ENCODE measurements around the gene MYADML2.

The MYADML2 gene

GRCh38 chr17:81993729-81994592 is 46.9 kb upstream of the MYADML2 start:
- Histone ChIP-seq H3K4ac (ENCODE audit: low read depth in 1 of 2, low read length in 2 of 2) (no peak overlapping the region), H3K27me3 (ENCODE audit: control insufficient read depth in 1 of 2, insufficient read depth in 1 of 2, low read length in 2 of 2) (no peaks in the 10 kb centered on the region), H3K27ac (ENCODE audit: low read length, poor library complexity, severe bottlenecking) (no peak overlapping the region), H3K9ac (ENCODE audit: low read length) (no peak overlapping the region), H2BK5ac (ENCODE audit: low read depth, low read length, poor library complexity, severe bottlenecking) (no peak overlapping the region), H4K91ac (ENCODE audit: low read length) (no peak overlapping the region), H2BK12ac (ENCODE audit: low read length in 2 of 2) (peak overlapping the region in 1 of 2 experiments; percentile 15), H2BK120ac (ENCODE audit: low read depth, low read length) (no peak overlapping the region), H2AK5ac (ENCODE audit: low read length, severe bottlenecking) (no peak overlapping the region), H3K14ac (ENCODE audit: low read length in 2 of 2) (no peak overlapping the region), H2BK15ac (ENCODE audit: low read depth, poor library complexity, severe bottlenecking) (no peak overlapping the region), H3K18ac (ENCODE audit: low read depth in 1 of 2, low read length in 2 of 2) (no peak overlapping the region), H3K4me2 (ENCODE audit: low read length, poor library complexity, severe bottlenecking) (no peak overlapping the region), H3K36me3 (ENCODE audit: control insufficient read depth in 1 of 2, insufficient read depth in 2 of 2, low read depth in 1 of 2, low read length in 2 of 2) (peaks cover 19 to 75% of the 10 kb centered on the region in 2 experiments), H2AFZ (ENCODE audit: low read depth, low read length) (no peak overlapping the region), H4K8ac (ENCODE audit: low read length) (no peak overlapping the region), H3K23ac (ENCODE audit: low read length in 2 of 2) (no peak overlapping the region), H3K4me1 (ENCODE audit: control insufficient read depth, insufficient read depth, low read depth, low read length) (peaks cover 42% of the 10 kb centered on the region), H3K79me1 (replicated peaks; ENCODE audit: low read length, poor library complexity, severe bottlenecking) (peaks cover 43% of the 10 kb centered on the region), H3K9me3 (ENCODE audit: control insufficient read depth, low read length) (no peaks in the 10 kb centered on the region), H3K4me3 (ENCODE audit: insufficient read depth in 1 of 2, low read depth in 1 of 2, low read length in 2 of 2) (no peak overlapping the region)
- 96% methylated on average over 37 of the region's 37 CpGs for WGBS
- DNase-seq = no peak

GRCh38 chr17:81992306-81993102 is 45.5 kb upstream of the MYADML2 start:
- Histone ChIP-seq H3K9me3 (ENCODE audit: control insufficient read depth, low read length) (no peaks in the 10 kb centered on the region), H3K4ac (ENCODE audit: low read depth in 1 of 2, low read length in 2 of 2) (peak overlapping the region; percentile 29 to 65), H3K27ac (ENCODE audit: low read length, poor library complexity, severe bottlenecking) (no peak overlapping the region), H2AFZ (ENCODE audit: low read depth, low read length) (no peak overlapping the region), H3K14ac (ENCODE audit: low read length in 2 of 2) (peak overlapping the region in 1 of 2 experiments; percentile 59), H4K91ac (ENCODE audit: low read length) (peak overlapping the region; percentile 48), H3K4me2 (ENCODE audit: low read length, poor library complexity, severe bottlenecking) (peak overlapping the region; percentile 50), H3K27me3 (ENCODE audit: control insufficient read depth in 1 of 2, insufficient read depth in 1 of 2, low read length in 2 of 2) (no peaks in the 10 kb centered on the region), H2BK120ac (ENCODE audit: low read depth, low read length) (peak overlapping the region; percentile 61), H3K23ac (ENCODE audit: low read length in 2 of 2) (no peak overlapping the region), H3K4me1 (ENCODE audit: control insufficient read depth, insufficient read depth, low read depth, low read length) (peaks cover 41% of the 10 kb centered on the region), H3K18ac (ENCODE audit: low read depth in 1 of 2, low read length in 2 of 2) (peak overlapping the region; percentile 75 to 82), H3K79me1 (replicated peaks; ENCODE audit: low read length, poor library complexity, severe bottlenecking) (peaks cover 47% of the 10 kb centered on the region), H3K9ac (ENCODE audit: low read length) (no peak overlapping the region), H2AK5ac (ENCODE audit: low read length, severe bottlenecking) (no peak overlapping the region), H3K4me3 (ENCODE audit: insufficient read depth in 1 of 2, low read depth in 1 of 2, low read length in 2 of 2) (no peak overlapping the region), H4K8ac (ENCODE audit: low read length) (peak overlapping the region; percentile 35), H2BK12ac (ENCODE audit: low read length in 2 of 2) (peak overlapping the region; percentile 40 to 72), H2BK5ac (ENCODE audit: low read depth, low read length, poor library complexity, severe bottlenecking) (no peak overlapping the region), H3K36me3 (ENCODE audit: control insufficient read depth in 1 of 2, insufficient read depth in 2 of 2, low read depth in 1 of 2, low read length in 2 of 2) (peaks cover 19 to 78% of the 10 kb centered on the region in 2 experiments), H2BK15ac (ENCODE audit: low read depth, poor library complexity, severe bottlenecking) (peak overlapping the region; percentile 26)
- 77% methylated on average over 31 of the region's 31 CpGs for WGBS
- DNase-seq = no peak

GRCh38 chr17:81991684-81992305 is 44.8 kb upstream of the MYADML2 start:
- Histone ChIP-seq H3K4me2 (ENCODE audit: low read length, poor library complexity, severe bottlenecking) (peak overlapping the region; percentile 50), H2AK5ac (ENCODE audit: low read length, severe bottlenecking) (no peak overlapping the region), H3K14ac (ENCODE audit: low read length in 2 of 2) (peak overlapping the region in 1 of 2 experiments; percentile 53), H4K8ac (ENCODE audit: low read length) (peak overlapping the region; percentile 85), H3K4me1 (ENCODE audit: control insufficient read depth, insufficient read depth, low read depth, low read length) (peaks cover 39% of the 10 kb centered on the region), H3K18ac (ENCODE audit: low read depth in 1 of 2, low read length in 2 of 2) (peak overlapping the region; percentile 78 to 82), H2BK5ac (ENCODE audit: low read depth, low read length, poor library complexity, severe bottlenecking) (peak overlapping the region; percentile 34), H2BK12ac (ENCODE audit: low read length in 2 of 2) (peak overlapping the region in 1 of 2 experiments; percentile 72), H3K9me3 (ENCODE audit: control insufficient read depth, low read length) (no peaks in the 10 kb centered on the region), H3K79me1 (replicated peaks; ENCODE audit: low read length, poor library complexity, severe bottlenecking) (peaks cover 50% of the 10 kb centered on the region), H2AFZ (ENCODE audit: low read depth, low read length) (no peak overlapping the region), H3K4ac (ENCODE audit: low read depth in 1 of 2, low read length in 2 of 2) (peak overlapping the region; percentile 61 to 65), H3K4me3 (ENCODE audit: insufficient read depth in 1 of 2, low read depth in 1 of 2, low read length in 2 of 2) (no peak overlapping the region), H3K27ac (ENCODE audit: low read length, poor library complexity, severe bottlenecking) (peak overlapping the region; percentile 40), H4K91ac (ENCODE audit: low read length) (peak overlapping the region; percentile 48), H3K36me3 (ENCODE audit: control insufficient read depth in 1 of 2, insufficient read depth in 2 of 2, low read depth in 1 of 2, low read length in 2 of 2) (peaks cover 18 to 79% of the 10 kb centered on the region in 2 experiments), H2BK15ac (ENCODE audit: low read depth, poor library complexity, severe bottlenecking) (peak overlapping the region; percentile 17), H3K27me3 (ENCODE audit: control insufficient read depth in 1 of 2, insufficient read depth in 1 of 2, low read length in 2 of 2) (no peaks in the 10 kb centered on the region), H3K9ac (ENCODE audit: low read length) (no peak overlapping the region), H2BK120ac (ENCODE audit: low read depth, low read length) (no peak overlapping the region), H3K23ac (ENCODE audit: low read length in 2 of 2) (no peak overlapping the region)
- WGBS = 40% methylated on average over 31 of the region's 31 CpGs
- peak; percentile 59 for DNase-seq

Data from mesenchymal stem cell (in vitro differentiated cells and primary cell).